K562 (cell line): ENCODE results near the gene VWA2. TPM values are rescaled to one million over a fixed set of nuclear protein-coding genes. Genes with fewer than 3 reads are reported as not detected.

Experiments used
- ATAC-seq: fragments of 200-7000 bp; cut with Tn5 transposase; 3 replicates; pipeline ENCODE4 v1.9.1; 2020; ENCODE audit warnings: moderate library complexity
- BruUV-seq: library from RNA; stranded (reverse); fragments of 400-500 nt; replicated peaks from 2 replicates; lab custom pipeline; 2021; lab: Mats Ljungman, UMichigan
- CTCF ChIA-PET: fragments of 300-600 bp; formaldehyde crosslinking; extraction: SDS; loops from one replicate; lab custom pipeline; 2021; ENCODE audit warnings: low intra/inter-chr PET ratio; lab: Yijun Ruan, JAX
- POLR2A ChIA-PET: fragments of 300-600, 350-650 bp; sonication (Branson Sonifier 250); formaldehyde crosslinking; extraction: SDS; loops from one replicate; lab custom pipeline; 2021; ENCODE audit warnings: antibody characterized with exemption, inconsistent platforms; lab: Yijun Ruan, JAX
- DNase-seq, 4 experiments: peaks; one replicate each; pipeline versions ENCODE4 v3.0.0 to v3.0.0-alpha.2; 2011 to 2018; ENCODE audit warnings: low spot score in 3 of 4, mixed read lengths in 3 of 4; ENCODE audit errors: extremely low read depth in 1 of 4
- FAIRE-seq: peaks from 2 replicates; lab custom pipeline; 2011; peaks lifted over from hg19 to GRCh38; lab: Jason Lieb, UNC
- H2AFZ ChIP-seq: 2 replicates; pipeline ENCODE4 v1.6.0; 2011; ENCODE audit warnings: low read depth, low read length, control low read depth, inconsistent platforms
- H3K27ac ChIP-seq: fragments of 200-600 bp; 3 replicates; pipeline ENCODE4 v1.8.0; 2011; ENCODE audit warnings: low read depth, mild to moderate bottlenecking, control low read depth, inconsistent platforms, low read length, moderate library complexity, mixed read lengths; ENCODE audit errors: extremely low read depth
- H3K27me3 ChIP-seq, 2 experiments: fragments of 300-600 bp in 1 of 2; 2 replicates in 1 of 2; 3 replicates in 1 of 2; pipeline versions ENCODE4 v1.6.0 to v1.8.0; 2011; ENCODE audit warnings: inconsistent platforms in 2 of 2, low read length in 2 of 2, mild to moderate bottlenecking in 1 of 2, mixed read lengths in 1 of 2, moderate library complexity in 1 of 2; ENCODE audit not compliant: control insufficient read depth in 2 of 2, insufficient read depth in 2 of 2
- H3K36me3 ChIP-seq: fragments of 300-600 bp; 3 replicates; pipeline ENCODE4 v1.8.0; 2011; ENCODE audit warnings: mild to moderate bottlenecking, low read length, inconsistent platforms; ENCODE audit not compliant: control insufficient read depth, insufficient read depth
- H3K4me1 ChIP-seq, 2 experiments: fragments of 200-600 bp in 1 of 2; replicated peaks in 1 of 2; 2 replicates in 1 of 2; 3 replicates in 1 of 2; pipeline versions ENCODE4 v1.5.1 to v1.8.0; 2011; ENCODE audit warnings: inconsistent platforms in 2 of 2, low read length in 2 of 2, mild to moderate bottlenecking in 1 of 2, mixed read lengths in 1 of 2, moderate library complexity in 1 of 2; ENCODE audit not compliant: control insufficient read depth in 2 of 2, insufficient read depth in 2 of 2
- H3K4me2 ChIP-seq: 2 replicates; pipeline ENCODE4 v1.6.1; 2011; ENCODE audit warnings: low read length, control low read depth, inconsistent platforms, mixed read lengths; ENCODE audit not compliant: insufficient read depth
- H3K4me3 ChIP-seq: fragments of 200-600 bp; sonication (generic), shearing (Covaris generic); 2 replicates; pipeline ENCODE4 v1.5.1; 2016; ENCODE audit warnings: control low read depth, inconsistent platforms
- H3K79me2 ChIP-seq: fragments of 200-600 bp; 3 replicates; pipeline ENCODE4 v1.8.0; 2011; ENCODE audit warnings: low read length, inconsistent platforms; ENCODE audit not compliant: control insufficient read depth, insufficient read depth
- H3K9ac ChIP-seq, 2 experiments: 2 replicates each; pipeline versions ENCODE4 v1.6.0 to v1.6.1; 2011; ENCODE audit warnings: low read depth in 2 of 2, low read length in 2 of 2, control low read depth in 1 of 2, inconsistent platforms in 1 of 2, mild to moderate bottlenecking in 1 of 2, mixed read lengths in 1 of 2; ENCODE audit not compliant: insufficient read depth in 1 of 2
- H3K9me1 ChIP-seq: one replicate; pipeline ENCODE4 v1.6.0; 2011; ENCODE audit warnings: inconsistent platforms, mild to moderate bottlenecking, low read length, moderate library complexity; ENCODE audit not compliant: control insufficient read depth, insufficient read depth
- H3K9me3 ChIP-seq: replicated peaks from 2 replicates; pipeline ENCODE4 v1.5.1; 2011; ENCODE audit warnings: low read depth, low read length, inconsistent platforms; ENCODE audit not compliant: control insufficient read depth, insufficient read depth
- H4K20me1 ChIP-seq: replicated peaks from 2 replicates; pipeline ENCODE4 v1.6.1; 2011; ENCODE audit warnings: low read length, inconsistent platforms, mixed read lengths; ENCODE audit not compliant: control insufficient read depth, insufficient read depth
- DLX4 ChIP-seq: fragments of 250-450 bp; sonication (Bioruptor Pico); IDR thresholded peaks from 2 replicates; pipeline ENCODE4 v1.6.1; 2021; ENCODE audit warnings: mild to moderate bottlenecking
- NCOA6 ChIP-seq: fragments of 450-650 bp; IDR thresholded peaks from 2 replicates; pipeline ENCODE4 v1.6.1; 2017; ENCODE audit warnings: mild to moderate bottlenecking
- PATZ1 ChIP-seq: fragments of 250-450 bp; sonication (Bioruptor Pico); IDR thresholded peaks from 2 replicates; pipeline ENCODE4 v1.5.0; 2020; ENCODE audit warnings: mild to moderate bottlenecking, borderline replicate concordance
- SMAD4 ChIP-seq: fragments of 250-450 bp; sonication (Bioruptor Pico); conservative IDR thresholded peaks from 2 replicates; pipeline ENCODE4 v1.8.0; 2021; ENCODE audit warnings: inconsistent platforms, mild to moderate bottlenecking, moderate library complexity
- ZFPM2 ChIP-seq: fragments of 250-450 bp; sonication (Bioruptor Pico); IDR thresholded peaks from 2 replicates; pipeline ENCODE4 v1.5.1; 2022; ENCODE audit warnings: mild to moderate bottlenecking
- ZNF384 ChIP-seq: IDR thresholded peaks from 2 replicates; pipeline ENCODE4 v1.6.1; 2012; ENCODE audit warnings: low read depth, low read length, improper control_type of control experiment
- ZNF592 ChIP-seq: fragments of 450-650 bp; IDR thresholded peaks from 2 replicates; pipeline ENCODE4 v1.6.1; 2017; ENCODE audit warnings: antibody characterized with exemption, mild to moderate bottlenecking
- WGBS: fragments of 100-300 bp; shearing (Covaris generic); methylation state at CpG from one replicate; pipeline ENCODE4 v1.1.6; 2016; ENCODE audit warnings: low coverage, mixed read lengths; ENCODE audit not compliant: insufficient coverage; ENCODE audit errors: missing lambda C conversion rate; 5-methylcytosine and 5-hydroxymethylcytosine counted together
- in situ Hi-C: fragments of 300-500 bp; cut with MboI; formaldehyde crosslinking; loops from 4 replicates; pipeline ENCODE4 v1.15.0; 2018; ENCODE audit warnings: inconsistent platforms, mixed read lengths
- intact Hi-C: fragments of 100-400 bp; cut with micrococcal nuclease; formaldehyde crosslinking; loops from 2 replicates; pipeline ENCODE4 v1.14.2; 2022
- polyA plus RNA-seq, 8 experiments: library from polyadenylated mRNA; depleted of rRNA in 4 of 8; stranded (reverse) in 5 of 8; unstranded in 3 of 8; fragments of >200 nt; fragmentation: Nextera tagmentation in 2 of 8; fragmentation: Illumina TruSeq in 1 of 8; extraction: Ambion mirVana in 2 of 8; extraction: Trizol in 1 of 8; gene quantifications; 2 replicates each; pipeline versions ENCODE4 v1.2.1 to v1.2.3, GENCODE V29; 2011 to 2014; ENCODE audit warnings: inconsistent platforms in 1 of 8, missing spikeins in 1 of 8
- total RNA-seq, 7 experiments: library from RNA; depleted of rRNA in 6 of 7; stranded (reverse); fragments of >200 nt in 6 of 7; fragmentation: Illumina TruSeq in 2 of 7; extraction: Trizol in 2 of 7; gene quantifications; 2 replicates each; pipeline versions ENCODE4 v1.2.1 to v1.2.3, GENCODE V29; 2011 to 2021; ENCODE audit warnings: low replicate concordance in 1 of 7

Gene VWA2
- total and polyA plus RNA-seq, 9 of the 15 experiments (the other 6 are each of a cell fraction or from before 2014, with no cell fraction given), result not detected

- DNase-seq (no peak), ATAC-seq (no peak), FAIRE-seq (no peak)
- Histone ChIP-seq H3K79me2 (no peaks in the 10 kb centered on the region), H3K9me1 (no peaks in the 10 kb centered on the region), H4K20me1 (no peaks in the 10 kb centered on the region), H2AFZ (no peak overlapping the region), H3K4me2 (no peak overlapping the region), H3K4me1 (peaks cover 0 to 6% of the 10 kb centered on the region in 2 experiments; a peak in 2 of 5 replicates), H3K4me3 (no peak overlapping the region), H3K9ac (no peak overlapping the region), H3K9me3 (no peaks in the 10 kb centered on the region), H3K36me3 (no peaks in the 10 kb centered on the region), H3K27ac (no peak overlapping the region), H3K27me3 (peaks cover 0 to 34% of the 10 kb centered on the region in 2 experiments; a peak in 3 of 5 replicates)
- intact Hi-C loops (no loop called here), in situ Hi-C loops (no loop called here)
- TF ChIP-seq PATZ1 (CRISPR knock-in tag), result no peak
- no peak for TF ChIP-seq ZNF384
- no peak for TF ChIP-seq NCOA6
- TF ChIP-seq ZNF592, result no peak
- no peak for TF ChIP-seq SMAD4 (CRISPR knock-in tag)
- TF ChIP-seq DLX4 (CRISPR knock-in tag), result no peak
- no peak for TF ChIP-seq ZFPM2 (CRISPR knock-in tag)
- ChIA-PET CTCF (interaction anchor here (0.6 kb wide), 1 partner anchor 256 kb away, joined by 3 read pairs; no protein-coding TSS in a partner anchor), POLR2A (no interaction called here)
- BruUV-seq, result no TSS peak
- WGBS, result 0% methylated on average over 9 of the region's 10 CpGs
Observed at GRCh38 chr10:114290038-114290437, 51.0 kb downstream of the VWA2 start.
